ENCODE results near the gene PPP1R3E.

Gene PPP1R3E

DNA sequence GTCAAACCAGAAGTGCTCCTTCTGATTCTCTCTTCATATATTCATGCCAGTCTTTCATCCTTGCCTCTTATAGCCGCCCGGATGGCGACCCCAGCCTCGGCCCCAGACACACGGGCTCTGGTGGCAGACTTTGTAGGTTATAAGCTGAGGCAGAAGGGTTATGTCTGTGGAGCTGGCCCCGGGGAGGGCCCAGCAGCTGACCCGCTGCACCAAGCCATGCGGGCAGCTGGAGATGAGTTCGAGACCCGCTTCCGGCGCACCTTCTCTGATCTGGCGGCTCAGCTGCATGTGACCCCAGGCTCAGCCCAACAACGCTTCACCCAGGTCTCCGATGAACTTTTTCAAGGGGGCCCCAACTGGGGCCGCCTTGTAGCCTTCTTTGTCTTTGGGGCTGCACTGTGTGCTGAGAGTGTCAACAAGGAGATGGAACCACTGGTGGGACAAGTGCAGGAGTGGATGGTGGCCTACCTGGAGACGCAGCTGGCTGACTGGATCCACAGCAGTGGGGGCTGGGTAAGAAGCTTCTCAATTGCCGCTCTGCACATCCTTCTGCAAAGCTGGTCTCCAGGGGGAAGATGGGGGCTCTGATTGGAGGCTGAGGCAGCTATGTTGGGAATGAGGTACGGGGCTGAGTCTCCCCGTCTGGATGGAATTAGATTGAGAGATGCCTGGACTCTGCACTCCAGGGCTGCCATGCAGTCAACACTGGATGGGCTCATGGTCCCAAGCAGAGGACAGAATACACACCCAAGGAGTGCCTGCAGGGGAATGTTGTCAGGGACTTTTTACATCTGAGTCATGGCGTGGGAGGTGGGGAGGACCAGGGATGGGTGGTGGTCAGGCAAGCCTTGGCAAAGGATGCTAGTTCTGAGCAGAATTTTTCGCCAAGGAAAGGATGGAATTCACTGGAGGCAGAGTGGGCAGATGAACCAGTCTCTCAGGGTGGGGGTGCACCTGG lies 5.3 kb upstream of the PPP1R3E start:
- TF ChIP-seq, protein P1, sequence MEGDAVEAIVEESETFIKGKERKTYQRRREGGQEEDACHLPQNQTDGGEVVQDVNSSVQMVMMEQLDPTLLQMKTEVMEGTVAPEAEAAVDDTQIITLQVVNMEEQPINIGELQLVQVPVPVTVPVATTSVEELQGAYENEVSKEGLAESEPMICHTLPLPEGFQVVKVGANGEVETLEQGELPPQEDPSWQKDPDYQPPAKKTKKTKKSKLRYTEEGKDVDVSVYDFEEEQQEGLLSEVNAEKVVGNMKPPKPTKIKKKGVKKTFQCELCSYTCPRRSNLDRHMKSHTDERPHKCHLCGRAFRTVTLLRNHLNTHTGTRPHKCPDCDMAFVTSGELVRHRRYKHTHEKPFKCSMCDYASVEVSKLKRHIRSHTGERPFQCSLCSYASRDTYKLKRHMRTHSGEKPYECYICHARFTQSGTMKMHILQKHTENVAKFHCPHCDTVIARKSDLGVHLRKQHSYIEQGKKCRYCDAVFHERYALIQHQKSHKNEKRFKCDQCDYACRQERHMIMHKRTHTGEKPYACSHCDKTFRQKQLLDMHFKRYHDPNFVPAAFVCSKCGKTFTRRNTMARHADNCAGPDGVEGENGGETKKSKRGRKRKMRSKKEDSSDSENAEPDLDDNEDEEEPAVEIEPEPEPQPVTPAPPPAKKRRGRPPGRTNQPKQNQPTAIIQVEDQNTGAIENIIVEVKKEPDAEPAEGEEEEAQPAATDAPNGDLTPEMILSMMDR (IDR thresholded peaks at IDR 0.05; ENCODE audit: extremely low read depth, missing control alignments), result no peak
- no peak for DNase-seq (ENCODE audit: low spot score)

DNA sequence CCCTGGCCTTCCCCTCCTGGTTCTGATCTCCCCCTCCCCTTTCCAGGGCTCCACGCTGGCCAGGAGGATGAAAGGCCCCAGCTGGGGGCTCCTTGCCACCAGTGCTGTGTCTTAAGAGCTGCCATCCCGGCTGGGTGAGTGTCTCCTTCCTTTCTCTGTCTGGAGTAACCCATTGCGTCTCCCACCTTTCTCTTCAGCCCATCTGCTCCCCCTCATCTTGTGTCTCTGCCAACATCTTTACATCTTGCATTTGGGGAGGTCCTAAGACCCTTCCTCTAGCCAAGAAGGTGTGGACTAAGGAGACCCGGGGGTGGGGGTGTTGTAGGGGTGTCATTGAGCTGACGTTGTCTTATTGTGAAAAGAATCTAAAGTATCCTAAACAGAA lies 4.5 kb upstream of the PPP1R3E start:
- no peak for DNase-seq (ENCODE audit: low spot score)
- TF ChIP-seq, protein P1 (IDR thresholded peaks at IDR 0.05; ENCODE audit: extremely low read depth, missing control alignments), result no peak

DNA sequence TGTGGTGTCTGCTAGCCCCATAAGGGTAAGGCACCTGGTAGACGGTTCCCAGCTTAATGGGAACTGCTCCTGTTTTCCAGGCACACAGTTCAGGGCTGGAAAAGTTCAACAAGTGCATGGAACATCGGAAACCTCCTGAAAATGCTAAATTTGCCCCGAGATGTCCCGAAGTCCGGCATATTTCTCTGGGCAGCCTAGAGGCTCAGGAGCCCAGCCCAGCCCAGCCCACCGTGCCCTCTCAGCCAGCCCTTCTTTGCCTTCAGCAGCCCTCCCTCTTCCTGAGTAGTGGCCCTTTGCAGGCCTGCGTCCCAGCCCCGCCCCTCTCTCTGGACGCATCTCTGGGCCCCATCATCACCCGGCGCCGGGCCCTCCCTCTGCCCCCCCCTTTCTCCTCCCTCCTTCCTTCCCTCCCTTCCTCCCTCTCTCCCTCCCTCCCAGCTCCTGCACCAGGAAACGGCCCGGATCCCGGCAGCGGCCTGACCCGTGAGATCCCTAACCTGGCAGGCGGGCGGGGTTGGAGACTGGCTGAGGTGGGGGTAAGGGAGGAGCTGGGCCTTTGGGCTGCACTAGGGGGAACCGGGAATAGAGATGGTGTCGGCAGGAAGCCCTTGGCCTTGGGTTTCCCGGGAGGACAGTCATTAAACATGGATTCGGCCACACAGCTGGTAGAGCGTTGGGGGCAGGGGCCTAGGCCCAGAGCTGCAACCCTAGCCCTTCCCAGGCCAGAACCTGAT lies 3.9 kb upstream of the PPP1R3E start, which contains the start of gene BCL2L2:
TSS of gene BCL2L2 (plus strand) at position 422 of the 734 bp plus-strand sequence. CDS start 935 bp downstream, outside the sequence.
- TF ChIP-seq, protein P1 (IDR thresholded peaks at IDR 0.05; ENCODE audit: extremely low read depth, missing control alignments), result no peak
- peak; percentile 79 for DNase-seq (ENCODE audit: low spot score)

DNA sequence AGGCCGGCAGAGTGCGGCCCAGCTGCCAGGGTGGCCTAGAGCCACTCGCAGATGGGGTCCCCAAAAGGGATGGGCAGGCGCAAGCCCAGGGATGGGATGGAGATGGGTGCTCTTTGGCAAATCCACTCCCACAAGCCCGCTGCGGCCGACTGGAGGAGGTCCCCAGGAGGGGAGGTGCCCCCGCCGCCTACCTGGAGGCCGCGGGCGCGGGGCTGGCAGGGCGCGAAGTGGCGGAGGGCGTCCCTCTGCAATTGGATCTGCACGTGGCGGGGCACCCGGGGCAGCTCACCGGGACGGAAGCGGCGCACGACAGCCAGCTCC lies 730 bp downstream of the PPP1R3E start:
- DNase-seq (ENCODE audit: low spot score), result no peak
- TF ChIP-seq, protein P1 (IDR thresholded peaks at IDR 0.05; ENCODE audit: extremely low read depth, missing control alignments), result no peak

DNA sequence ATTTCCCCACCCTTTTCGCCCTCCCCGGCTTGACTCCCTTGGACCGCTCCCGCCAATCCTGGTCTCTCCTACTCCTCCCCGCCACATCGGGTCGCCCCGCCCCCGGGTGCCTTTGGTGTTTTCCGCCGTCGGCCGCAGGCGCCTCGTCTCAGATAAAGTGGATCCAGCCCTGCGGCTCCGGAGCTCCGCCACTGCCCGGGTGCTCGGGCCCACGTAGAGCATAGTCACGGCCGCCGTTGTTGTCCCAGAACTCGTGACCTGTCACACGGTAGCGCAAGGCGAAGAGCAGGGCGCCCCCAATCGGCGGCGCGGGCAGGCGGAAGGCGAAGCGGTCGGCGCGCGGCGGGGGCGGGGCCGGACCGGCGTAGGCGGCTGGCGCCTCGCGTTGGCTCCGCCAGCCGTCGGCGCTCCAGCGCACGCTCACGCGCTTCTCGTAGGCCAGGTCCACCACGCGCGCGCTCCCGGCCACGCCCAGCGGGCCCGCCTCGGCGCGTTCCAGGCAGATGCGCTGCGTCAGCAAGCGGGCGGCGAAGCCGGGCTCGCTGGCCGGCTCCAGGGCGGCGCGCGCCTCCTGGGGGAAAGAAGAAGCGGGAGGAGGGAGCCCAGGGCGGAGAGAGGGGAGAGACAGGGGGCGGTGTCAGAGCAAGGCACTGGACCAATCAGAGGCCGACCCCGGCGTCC lies 1.2 kb downstream of the PPP1R3E start:
- peak; percentile 99 for DNase-seq (ENCODE audit: low spot score)
- TF ChIP-seq, protein P1 (IDR thresholded peaks at IDR 0.05; ENCODE audit: extremely low read depth, missing control alignments), result peak; percentile 91

DNA sequence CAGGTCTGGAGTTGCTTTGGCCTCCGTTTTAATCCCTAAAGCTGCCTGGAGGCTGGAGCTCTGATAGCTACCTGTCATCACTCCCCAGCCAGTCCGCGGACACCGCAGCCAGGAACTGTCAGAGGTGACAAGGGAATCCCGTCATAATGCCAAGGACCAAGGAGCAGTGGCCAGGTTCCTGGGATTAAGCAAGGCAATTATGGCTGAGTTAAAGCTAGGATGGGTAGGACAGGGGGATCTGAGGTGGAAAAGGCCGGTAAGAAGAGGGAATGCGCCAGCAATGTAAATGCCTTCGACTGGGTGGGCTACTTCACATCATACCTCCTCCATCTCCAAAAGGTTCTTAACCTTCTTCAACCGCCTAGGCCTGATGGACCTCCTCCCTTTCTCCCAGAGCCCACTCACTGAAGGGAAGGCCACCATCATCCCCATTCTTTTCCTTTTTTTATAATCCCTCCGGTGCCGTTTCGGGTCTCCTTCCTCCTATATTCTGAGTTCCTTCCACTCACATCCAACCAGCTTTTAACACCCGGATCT lies 1.9 kb downstream of the PPP1R3E start:
- DNase-seq (ENCODE audit: low spot score), result peak; percentile 19
- TF ChIP-seq, protein P1 (IDR thresholded peaks at IDR 0.05; ENCODE audit: extremely low read depth, missing control alignments), result no peak
